Ectodermal cell (in vitro differentiated cells): ENCODE results near the gene MFRP.

Experiments
- H3K27ac ChIP-seq: 2 replicates; pipeline ENCODE4 v1.7.0; 2013; ENCODE audit warnings: mild to moderate bottlenecking, low read depth, low read length; ENCODE audit not compliant: insufficient read depth, poor library complexity, severe bottlenecking
- H3K27me3 ChIP-seq: 2 replicates; pipeline ENCODE4 v1.7.0; 2013; ENCODE audit warnings: mild to moderate bottlenecking, low read length; ENCODE audit not compliant: insufficient read depth, control insufficient read depth, poor library complexity, severe bottlenecking
- H3K36me3 ChIP-seq: one replicate; pipeline ENCODE4 v1.7.0; 2013; ENCODE audit warnings: low read length; ENCODE audit not compliant: control insufficient read depth, insufficient read depth
- H3K4me1 ChIP-seq: one replicate; pipeline ENCODE4 v1.7.0; 2013; ENCODE audit warnings: low read length; ENCODE audit not compliant: control insufficient read depth, insufficient read depth
- H3K4me3 ChIP-seq: 2 replicates; pipeline ENCODE4 v1.7.0; 2013; ENCODE audit warnings: low read depth, low read length, control low read depth; ENCODE audit not compliant: insufficient read depth
- H3K9me3 ChIP-seq: 2 replicates; pipeline ENCODE4 v1.7.0; 2013; ENCODE audit warnings: mild to moderate bottlenecking, low read length, moderate library complexity; ENCODE audit not compliant: control insufficient read depth
- WGBS, 2 experiments: methylation state at CpG; one replicate each; pipeline ENCODE4 v1.1.7; 2013; ENCODE audit warnings: missing lambda C conversion rate in 2 of 2; 5-methylcytosine and 5-hydroxymethylcytosine counted together

The MFRP gene

GRCh38 chr11:119306373-119306890, 40.1 kb downstream of the MFRP start:
- H3K4me3 ChIP-seq, result no peak overlapping the region
- 87% methylated on average over 5 of the region's 5 CpGs for WGBS, 2 experiments
- H3K27ac ChIP-seq, result no peak overlapping the region
- H3K4me1 ChIP-seq, result peaks cover 14% of the 10 kb centered on the region
- no peaks in the 10 kb centered on the region for H3K27me3 ChIP-seq
- H3K9me3 ChIP-seq, result no peaks in the 10 kb centered on the region
- H3K36me3 ChIP-seq, result peaks cover 7% of the 10 kb centered on the region

GRCh38 chr11:119305556-119306372, 40.7 kb downstream of the MFRP start:
- Histone ChIP-seq H3K4me1 (peaks cover 14% of the 10 kb centered on the region), H3K27me3 (no peaks in the 10 kb centered on the region), H3K36me3 (peaks cover 4% of the 10 kb centered on the region), H3K9me3 (no peaks in the 10 kb centered on the region), H3K27ac (no peak overlapping the region), H3K4me3 (no peak overlapping the region)
- WGBS, 2 experiments, result 93 to 95% methylated on average over 7 of the region's 7 CpGs

- Histone ChIP-seq H3K27ac (no peak overlapping the region), H3K4me1 (peaks cover 14% of the 10 kb centered on the region), H3K4me3 (no peak overlapping the region), H3K36me3 (peaks cover 8% of the 10 kb centered on the region), H3K9me3 (no peaks in the 10 kb centered on the region), H3K27me3 (no peaks in the 10 kb centered on the region)
- WGBS, 2 experiments, result 93 to 98% methylated on average over 4 to 5 of the region's 5 CpGs
Measured at GRCh38 chr11:119303227-119303718, 43.2 kb downstream of the MFRP start.

- H3K9me3 ChIP-seq, result no peaks in the 10 kb centered on the region
- no peak overlapping the region for H3K27ac ChIP-seq
- peaks cover 19% of the 10 kb centered on the region for H3K36me3 ChIP-seq
- H3K4me3 ChIP-seq, result no peak overlapping the region
- WGBS, 2 experiments, result 93 to 96% methylated on average over 2 to 3 of the region's 3 CpGs
- no peaks in the 10 kb centered on the region for H3K4me1 ChIP-seq
- no peaks in the 10 kb centered on the region for H3K27me3 ChIP-seq
Measured at GRCh38 chr11:119300198-119300964, 46.1 kb downstream of the MFRP start.

GRCh38 chr11:119299416-119299815, 47.1 kb downstream of the MFRP start:
- no peak overlapping the region for H3K27ac ChIP-seq
- WGBS, 2 experiments, result 94 to 98% methylated on average over 9 of the region's 9 CpGs
- no peaks in the 10 kb centered on the region for H3K9me3 ChIP-seq
- no peaks in the 10 kb centered on the region for H3K4me1 ChIP-seq
- no peak overlapping the region for H3K4me3 ChIP-seq
- no peaks in the 10 kb centered on the region for H3K27me3 ChIP-seq
- H3K36me3 ChIP-seq, result peaks cover 19% of the 10 kb centered on the region

GRCh38 chr11:119298726-119299125, 47.8 kb downstream of the MFRP start:
- no peak overlapping the region for H3K4me3 ChIP-seq
- no peaks in the 10 kb centered on the region for H3K9me3 ChIP-seq
- peaks cover 19% of the 10 kb centered on the region for H3K36me3 ChIP-seq
- WGBS, 2 experiments, result 95 to 97% methylated on average over 2 of the region's 2 CpGs
- H3K27ac ChIP-seq, result no peak overlapping the region
- H3K4me1 ChIP-seq, result no peaks in the 10 kb centered on the region
- no peaks in the 10 kb centered on the region for H3K27me3 ChIP-seq

- Histone ChIP-seq H3K36me3 (peaks cover 19% of the 10 kb centered on the region), H3K27me3 (no peaks in the 10 kb centered on the region), H3K4me1 (no peaks in the 10 kb centered on the region), H3K9me3 (no peaks in the 10 kb centered on the region), H3K4me3 (no peak overlapping the region), H3K27ac (no peak overlapping the region)
- 97% methylated on average over 3 of the region's 3 CpGs for WGBS, 2 experiments
Measured at GRCh38 chr11:119297938-119298337, 48.6 kb downstream of the MFRP start.

- Histone ChIP-seq H3K4me1 (no peaks in the 10 kb centered on the region), H3K27ac (no peak overlapping the region), H3K27me3 (no peaks in the 10 kb centered on the region), H3K9me3 (no peaks in the 10 kb centered on the region), H3K4me3 (no peak overlapping the region), H3K36me3 (peaks cover 27% of the 10 kb centered on the region)
- WGBS, 2 experiments, result 77 to 82% methylated on average over 3 of the region's 3 CpGs
Measured at GRCh38 chr11:119295178-119295577, 51.3 kb downstream of the MFRP start.

GRCh38 chr11:119293461-119293860, 53.0 kb downstream of the MFRP start:
- H3K27me3 ChIP-seq, result no peaks in the 10 kb centered on the region
- no peak overlapping the region for H3K4me3 ChIP-seq
- peaks cover 20% of the 10 kb centered on the region for H3K36me3 ChIP-seq
- no peak overlapping the region for H3K27ac ChIP-seq
- 93 to 94% methylated on average over 3 of the region's 3 CpGs for WGBS, 2 experiments
- H3K9me3 ChIP-seq, result no peaks in the 10 kb centered on the region
- H3K4me1 ChIP-seq, result no peaks in the 10 kb centered on the region

GRCh38 chr11:119290894-119291497, 55.5 kb downstream of the MFRP start:
- 92 to 94% methylated on average over 10 of the region's 10 CpGs for WGBS, 2 experiments
- no peaks in the 10 kb centered on the region for H3K27me3 ChIP-seq
- H3K27ac ChIP-seq, result no peak overlapping the region
- H3K9me3 ChIP-seq, result no peaks in the 10 kb centered on the region
- H3K36me3 ChIP-seq, result peaks cover 8% of the 10 kb centered on the region
- no peak overlapping the region for H3K4me3 ChIP-seq
- H3K4me1 ChIP-seq, result no peaks in the 10 kb centered on the region
